ENCODE measurements around the gene DAB2.
A peak's percentile ranks its signal among the peaks of the same experiment; 100 is the strongest.

The DAB2 gene

DNA sequence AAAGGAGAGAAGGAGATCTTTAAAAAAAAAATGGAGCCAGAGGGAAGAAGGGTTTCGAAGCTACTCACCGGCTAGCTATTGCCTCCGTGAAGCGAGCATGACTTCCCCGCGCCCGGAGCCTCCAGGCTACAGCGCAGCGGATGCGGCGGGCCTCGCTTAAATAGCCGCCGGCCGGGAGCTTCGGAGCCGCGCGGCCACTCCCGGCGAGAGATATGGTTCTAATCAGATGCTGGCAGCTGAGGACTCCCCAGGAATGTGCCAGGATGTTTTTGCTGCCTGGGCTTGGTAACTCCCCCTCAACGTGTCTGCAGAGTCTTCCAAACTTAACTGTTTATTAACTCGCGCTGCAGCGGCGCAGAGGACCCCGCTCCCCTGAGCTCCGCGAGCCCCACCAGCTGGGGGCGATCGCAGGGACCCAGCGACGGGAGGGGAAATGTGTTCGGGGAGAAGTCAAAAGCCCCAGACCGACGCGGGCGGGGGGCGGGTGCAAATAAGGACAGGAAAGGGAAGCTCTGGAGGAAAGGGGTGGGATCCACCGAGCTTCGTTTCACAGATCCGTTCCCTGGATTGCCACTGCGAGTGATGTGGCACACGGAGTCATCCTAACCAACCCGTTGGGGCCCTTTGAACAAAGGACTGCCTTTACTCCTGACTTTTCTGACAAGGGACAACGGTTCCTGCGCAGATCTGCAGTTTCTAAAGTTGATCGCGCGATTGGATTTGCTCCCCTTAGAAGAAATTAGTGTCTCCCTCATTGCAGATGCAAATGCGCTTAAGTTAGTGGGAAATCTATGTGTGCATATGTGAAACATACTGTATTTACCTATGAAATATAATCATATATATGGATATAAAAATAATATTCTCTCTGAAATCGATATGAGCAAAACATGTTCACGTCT is at the start of gene DAB2:
DAB2 (minus strand) TSS at position 245 of the 902 bp plus-strand sequence. CDS start 30,660 bp downstream, outside the sequence.
- peak; percentile 22 for DNase-seq

DNA sequence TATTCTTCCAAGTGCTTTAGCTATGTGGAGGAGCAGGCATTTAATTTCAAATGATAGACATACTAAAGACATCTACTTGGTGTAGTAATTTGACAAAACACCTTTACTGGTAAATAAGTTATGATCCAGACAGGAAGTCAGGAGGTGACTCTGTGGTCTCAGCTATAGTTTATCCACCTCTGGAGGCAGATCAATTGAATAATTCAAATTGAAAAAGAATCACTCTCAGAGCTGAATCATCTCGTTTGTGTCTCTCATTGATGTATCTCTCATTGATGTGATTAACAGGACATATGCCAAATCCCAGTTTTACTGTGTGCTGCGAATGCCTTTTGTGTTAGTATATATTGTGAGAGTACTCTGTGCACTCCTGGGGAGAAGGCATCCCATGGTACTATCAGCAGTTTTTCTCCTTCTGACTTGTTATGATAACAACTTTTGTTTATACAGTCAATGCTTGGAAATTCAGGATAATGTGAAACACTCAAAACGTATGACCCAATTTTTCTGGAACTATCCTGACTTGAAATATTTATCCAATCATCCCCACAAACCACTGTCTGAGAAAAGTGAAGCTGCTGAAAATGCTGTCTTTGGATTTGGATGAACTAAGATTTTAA is 48.5 kb upstream of the DAB2 start:
- DNase-seq: no peak

DNA sequence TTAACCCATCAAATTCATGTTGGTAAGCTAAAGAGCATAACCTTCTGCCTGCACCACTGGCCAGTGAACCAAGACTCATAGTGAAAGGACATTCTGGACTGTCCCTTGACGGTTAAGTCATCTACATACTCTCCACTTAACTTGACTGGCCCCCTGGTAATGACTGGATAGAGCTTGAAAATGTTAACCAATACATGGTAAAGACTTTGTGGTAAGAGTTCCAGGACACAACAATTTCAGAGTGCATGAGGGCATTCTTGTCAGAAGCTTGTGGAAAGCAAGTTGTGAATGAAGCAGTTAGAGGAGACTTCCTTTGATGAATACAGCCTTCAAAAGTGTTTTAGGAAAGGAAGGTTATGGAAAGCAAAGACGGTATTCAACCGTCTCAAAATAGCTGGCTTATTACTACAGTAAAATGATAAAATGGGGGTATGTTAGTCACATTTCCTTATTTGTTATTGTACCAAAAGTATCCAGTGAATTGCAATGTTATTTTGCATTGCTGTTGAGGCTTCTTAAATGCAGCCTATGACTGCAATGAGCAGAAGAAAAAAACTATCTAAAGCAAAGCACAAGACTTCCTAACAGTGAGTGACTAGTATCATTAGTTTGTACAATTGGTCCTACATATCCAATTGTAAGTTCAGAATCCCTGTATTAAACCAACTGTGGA is 47.2 kb upstream of the DAB2 start:
- no peak for DNase-seq

DNA sequence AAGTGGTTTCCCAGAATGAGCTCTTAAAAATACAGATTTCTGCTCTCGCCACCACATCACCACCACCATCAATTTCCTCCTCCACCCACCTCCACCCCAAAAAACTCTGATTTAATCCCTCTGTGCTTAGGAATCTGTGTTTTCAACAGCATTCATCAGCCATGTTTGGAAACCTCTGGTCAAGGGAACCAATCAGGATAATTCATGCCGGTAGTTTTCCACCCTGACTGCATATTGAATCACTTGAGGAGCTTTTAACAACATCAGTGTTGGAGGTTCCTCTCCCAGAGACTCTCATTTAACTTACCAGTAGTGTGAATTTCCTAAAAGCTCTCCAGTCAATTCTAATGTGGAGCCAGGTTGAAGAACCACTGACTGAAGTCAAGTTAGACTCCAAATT is 46.0 kb upstream of the DAB2 start:
- no peak for DNase-seq

DNA sequence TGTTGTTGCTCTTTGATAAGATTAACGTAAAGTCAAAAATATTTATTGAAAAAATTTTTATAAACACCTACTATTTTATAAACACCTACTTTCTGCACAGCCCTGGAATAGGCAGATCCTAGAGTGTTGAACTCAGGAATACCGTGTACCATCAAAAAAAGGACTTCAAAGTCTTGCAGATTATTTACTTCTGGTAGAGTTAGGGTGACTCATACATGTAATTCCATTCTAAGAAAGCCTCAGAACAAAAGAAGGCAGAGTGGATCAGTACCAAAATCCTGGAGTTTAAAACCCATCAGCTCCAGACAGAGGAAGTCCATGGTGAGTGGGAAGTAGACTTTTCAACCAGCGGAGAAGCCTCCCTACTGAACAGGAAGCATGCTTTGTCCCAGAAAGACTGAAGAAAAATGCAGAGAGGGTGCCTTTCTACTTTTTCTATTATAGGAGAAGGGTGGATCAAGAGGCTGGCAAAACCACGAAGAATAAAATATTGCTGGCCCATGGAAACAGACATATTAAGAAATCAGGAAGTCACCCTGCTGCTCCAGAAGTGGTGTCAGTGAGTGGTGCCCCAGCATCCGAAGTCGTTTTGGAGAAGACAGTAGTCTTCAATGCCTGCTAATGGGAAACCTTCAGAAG is 45.1 kb upstream of the DAB2 start:
- no peak for DNase-seq

DNA sequence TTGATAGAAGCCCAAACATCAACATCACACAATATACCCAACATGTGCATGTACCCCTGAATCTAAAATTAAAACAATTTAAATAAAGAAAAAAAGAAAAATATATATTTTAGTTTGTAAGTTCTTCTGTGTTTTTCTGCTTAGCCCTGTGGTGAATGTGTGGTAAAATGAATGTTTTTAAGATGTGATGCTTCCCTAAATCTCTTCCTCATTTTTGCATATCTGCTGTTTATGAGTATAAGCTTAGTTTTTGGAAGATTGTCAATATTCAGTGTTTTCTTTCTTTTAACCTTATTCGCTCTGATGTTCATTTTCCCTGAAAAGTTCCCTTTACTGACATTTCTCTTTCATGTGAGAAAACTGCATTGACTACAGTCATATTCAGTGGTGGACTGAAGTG is 44.4 kb upstream of the DAB2 start:
- DNase-seq: no peak

DNA sequence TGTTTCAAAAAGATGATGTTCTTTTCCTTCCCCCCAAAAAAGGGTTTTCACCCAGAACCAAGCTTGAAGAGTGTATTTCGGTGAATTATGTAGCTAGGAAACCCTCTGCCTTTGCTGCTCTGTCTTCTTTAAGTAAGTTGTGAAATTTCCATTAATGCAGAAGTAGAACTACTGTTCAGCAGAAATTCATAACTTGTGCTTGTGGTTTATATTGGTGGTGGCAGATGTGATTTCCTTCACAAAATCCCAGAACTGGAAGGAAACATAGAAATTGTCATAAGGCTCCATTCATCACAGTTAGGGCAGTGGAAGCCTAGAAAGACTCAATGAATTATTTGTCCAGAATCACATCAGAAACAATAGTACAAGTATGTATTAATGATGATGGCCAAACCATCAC is 42.1 kb upstream of the DAB2 start:
- DNase-seq: no peak

DNA sequence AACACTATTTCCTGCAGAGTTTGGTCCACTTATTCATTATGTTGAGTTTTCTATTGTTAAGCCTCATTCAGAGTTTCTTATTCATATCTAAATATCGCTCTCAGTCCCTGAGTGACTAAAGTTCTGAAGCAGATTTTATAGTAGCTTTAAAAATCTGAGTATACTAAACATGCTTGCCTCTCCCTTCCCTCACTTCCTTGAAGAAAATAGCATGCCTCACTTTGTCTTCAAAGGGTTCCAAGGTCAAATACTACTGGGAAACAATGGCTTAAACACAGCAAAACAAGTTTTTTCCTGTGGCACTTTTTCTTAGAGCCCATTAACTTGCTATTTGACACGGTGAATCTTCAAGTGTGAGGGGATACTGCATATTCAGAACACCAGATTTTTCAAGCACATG is 41.1 kb upstream of the DAB2 start:
- DNase-seq: no peak

DNA sequence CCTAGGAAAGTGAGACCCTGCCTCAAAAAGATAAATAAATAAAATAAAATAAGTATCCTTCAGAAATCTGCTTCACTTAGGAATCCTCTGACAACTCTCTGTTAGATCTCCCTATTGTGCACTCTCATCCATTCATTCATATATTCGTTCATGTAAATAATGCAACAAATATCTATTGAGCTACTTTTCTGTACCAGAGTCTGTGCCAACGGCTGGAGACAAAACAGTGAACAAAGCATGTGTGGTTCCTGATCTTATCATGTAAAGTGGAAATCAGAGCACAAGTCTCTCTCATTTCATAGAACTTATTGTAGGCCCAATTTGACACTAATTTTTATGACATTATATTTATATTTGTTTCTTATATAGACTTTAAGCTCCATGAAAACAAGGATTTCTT is 40.3 kb upstream of the DAB2 start:
- no peak for DNase-seq

DNA sequence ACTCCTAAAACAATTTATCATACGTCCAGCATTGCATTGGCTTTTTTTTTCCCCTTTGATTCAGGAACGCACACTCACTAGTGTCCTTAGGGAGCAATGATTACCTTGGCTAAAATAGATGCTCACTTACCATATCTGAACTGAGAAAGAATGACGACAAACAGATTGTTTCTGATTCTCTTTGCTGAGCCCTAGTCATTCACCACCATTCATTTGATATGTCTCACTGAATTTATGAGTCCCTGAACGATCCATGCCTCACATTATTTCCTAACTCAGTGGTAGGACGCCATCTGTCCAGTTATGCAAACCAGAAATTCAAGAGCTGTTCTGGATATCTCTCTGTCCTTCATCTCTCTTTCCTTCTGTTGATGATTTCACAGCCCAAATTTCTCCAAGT is 39.3 kb upstream of the DAB2 start:
- DNase-seq: no peak

DNA sequence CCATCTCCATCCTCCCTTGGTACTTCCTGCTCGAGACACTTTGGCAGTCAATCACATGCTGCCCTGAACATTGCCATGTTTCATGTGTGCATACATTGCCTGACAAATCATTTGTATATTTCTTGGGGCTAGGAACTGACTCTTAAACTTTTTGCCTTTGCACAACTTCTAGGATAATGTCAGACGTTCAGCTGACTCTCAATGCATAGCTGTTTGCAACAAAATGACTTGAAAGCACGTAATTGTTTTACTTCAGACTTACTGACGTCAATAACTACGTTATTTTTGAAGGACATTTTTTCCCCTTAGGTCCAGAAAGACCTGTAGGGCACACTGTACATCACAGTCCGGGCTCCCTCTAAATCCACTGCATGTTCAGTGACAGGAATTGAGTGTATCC is 37.4 kb upstream of the DAB2 start:
- no peak for DNase-seq

DNA sequence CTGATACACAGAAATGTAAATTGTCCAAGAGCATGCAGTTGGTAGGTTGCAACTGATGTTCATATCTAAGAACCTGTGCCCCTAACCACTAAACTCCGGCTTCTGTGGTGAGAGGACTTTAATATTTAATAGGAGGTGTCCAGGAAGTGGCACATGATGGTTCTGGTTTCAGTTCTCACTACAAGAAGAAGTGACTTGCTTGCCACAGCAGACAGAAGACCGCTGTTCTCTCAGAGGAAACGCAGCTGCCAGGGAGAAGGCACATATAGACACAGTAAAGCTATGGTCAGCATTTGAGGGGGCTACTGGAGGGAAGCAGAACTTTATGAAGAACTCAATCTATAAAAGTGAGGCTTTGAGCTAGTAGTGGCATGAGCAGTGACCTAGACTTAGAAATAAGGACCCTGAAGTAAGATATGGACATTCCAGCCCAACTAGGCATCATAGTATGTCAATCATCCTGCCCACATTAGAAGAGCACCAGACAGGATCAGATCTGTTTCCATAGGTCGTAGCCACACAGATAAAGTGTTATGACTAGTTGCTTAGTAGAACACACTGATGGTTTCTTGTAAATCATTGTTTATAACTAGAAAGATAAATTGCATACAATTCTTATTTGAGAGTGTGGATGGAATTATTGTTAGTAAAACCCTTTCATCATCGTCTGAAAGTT is 36.4 kb upstream of the DAB2 start:
- peak; percentile 34 for DNase-seq

DNA sequence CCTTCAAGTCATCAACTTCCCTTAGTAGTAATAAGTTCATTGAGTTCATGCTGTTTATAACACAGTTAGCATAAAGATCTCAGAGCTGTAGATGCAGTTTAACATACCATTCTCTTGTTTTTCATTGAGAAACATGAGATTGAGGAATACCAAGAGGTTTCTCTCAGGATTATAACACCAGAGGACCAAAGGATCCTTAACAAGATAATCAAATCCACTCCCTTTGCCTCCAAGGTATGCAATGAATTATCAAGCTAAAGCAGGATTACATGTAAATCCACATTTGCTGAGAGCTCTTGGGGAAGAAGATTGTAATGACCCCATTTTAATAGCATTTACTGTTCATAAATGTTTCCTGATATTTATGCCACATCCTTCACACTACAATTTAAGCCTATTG is 35.1 kb upstream of the DAB2 start:
- no peak for DNase-seq

DNA sequence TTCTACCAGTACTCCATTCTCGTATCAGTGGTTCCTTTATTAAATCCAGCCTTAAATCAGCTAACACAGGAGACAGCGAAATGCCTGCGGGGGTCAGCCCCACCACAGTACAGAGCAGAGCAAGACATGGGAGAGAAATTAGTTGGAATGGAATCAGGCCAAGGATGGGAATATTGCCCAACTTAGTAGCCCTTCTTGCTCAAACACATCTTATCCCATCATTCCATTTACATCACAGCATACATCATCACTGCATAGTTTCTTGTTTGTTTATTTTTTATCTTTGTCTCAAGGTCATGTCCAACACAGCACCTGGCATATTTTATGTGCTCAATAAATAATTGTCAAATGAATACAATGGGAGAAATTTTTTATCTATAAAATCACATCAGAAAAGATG is 34.3 kb upstream of the DAB2 start:
- no peak for DNase-seq

DNA sequence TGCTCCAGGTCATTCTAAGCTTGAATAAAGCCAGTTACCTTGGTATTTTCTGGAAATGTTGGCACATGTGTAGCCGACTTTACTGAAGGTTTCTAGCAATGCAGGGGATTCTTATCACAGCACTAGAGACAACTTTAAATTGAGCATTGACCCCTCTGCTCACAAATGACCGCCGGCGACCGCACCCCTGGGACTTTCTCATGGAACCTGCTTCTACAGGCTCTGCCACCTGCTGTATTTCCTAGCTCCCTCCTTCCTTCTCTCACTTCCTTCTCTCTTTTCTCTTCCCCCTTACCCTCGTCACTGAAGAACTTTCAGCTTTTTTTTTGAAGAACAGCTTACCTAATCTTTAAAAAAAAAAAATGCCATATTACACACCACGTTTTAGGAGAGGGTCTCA is 30.9 kb upstream of the DAB2 start:
- DNase-seq: no peak

DNA sequence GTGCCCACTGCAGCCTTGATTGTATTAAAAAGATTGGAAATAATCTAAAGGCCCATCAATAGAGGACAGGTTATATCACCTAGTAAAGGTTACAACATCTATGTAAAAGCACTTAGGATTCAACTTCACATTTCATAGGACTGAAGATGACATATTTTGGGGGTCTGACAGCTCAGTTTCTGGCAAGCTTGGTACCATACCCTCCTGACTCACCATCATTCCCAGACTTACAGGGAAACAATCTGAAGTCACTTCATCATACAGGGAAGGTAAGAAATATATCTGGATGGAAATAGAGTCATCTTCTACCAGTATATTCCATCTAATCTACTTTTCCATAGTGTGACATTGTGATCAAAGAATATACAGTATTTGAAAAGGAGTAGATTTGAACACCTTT is 28.8 kb upstream of the DAB2 start:
- no peak for DNase-seq

DNA sequence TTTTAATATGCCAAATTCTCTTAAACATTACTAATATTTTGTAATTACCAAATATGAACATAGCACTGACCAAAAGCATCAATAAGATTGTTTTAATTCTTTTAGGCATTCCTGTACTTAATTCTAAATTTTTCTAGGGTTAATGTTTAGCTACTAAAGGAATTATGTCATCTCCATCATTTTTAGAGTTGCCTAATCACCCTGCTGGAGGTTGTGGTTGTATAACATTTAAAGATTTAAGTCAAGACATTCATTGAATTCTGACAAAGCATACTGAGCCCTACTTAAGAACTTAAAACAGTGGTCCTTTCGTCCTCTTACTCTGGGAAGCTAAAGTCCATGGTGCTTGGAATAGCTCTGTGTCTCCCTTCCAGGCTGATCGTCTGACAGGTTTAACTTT is 28.1 kb upstream of the DAB2 start:
- no peak for DNase-seq

DNA sequence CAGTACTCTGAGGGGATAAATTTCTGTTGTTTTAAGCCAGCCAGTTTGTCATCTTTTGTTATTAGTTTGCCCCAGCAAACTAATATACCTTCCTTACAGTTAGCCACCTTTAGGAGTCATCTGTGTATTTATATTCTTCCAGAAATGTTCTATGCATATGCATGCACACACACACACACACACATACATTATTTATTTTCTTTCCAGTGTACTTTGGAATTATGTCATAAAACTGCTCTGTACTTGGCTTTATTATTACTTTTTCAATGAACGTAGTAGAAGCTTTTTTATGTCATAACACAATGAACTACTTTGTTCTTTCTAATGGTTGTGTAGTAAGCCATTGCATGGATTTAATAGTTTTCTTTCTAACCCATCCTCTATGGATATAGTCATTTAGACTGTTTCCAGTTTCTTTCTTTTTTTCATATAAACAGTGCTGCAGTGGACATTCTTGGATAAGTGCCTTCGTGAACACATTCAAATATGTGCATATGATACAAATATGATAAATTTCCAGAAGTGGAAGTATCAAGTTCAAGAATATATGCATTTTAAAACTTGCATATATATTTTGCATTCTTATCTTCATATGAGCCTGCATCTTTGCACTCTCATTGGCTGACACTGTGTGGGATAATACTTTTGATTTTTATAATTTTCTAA is 26.6 kb upstream of the DAB2 start:
- DNase-seq: no peak

DNA sequence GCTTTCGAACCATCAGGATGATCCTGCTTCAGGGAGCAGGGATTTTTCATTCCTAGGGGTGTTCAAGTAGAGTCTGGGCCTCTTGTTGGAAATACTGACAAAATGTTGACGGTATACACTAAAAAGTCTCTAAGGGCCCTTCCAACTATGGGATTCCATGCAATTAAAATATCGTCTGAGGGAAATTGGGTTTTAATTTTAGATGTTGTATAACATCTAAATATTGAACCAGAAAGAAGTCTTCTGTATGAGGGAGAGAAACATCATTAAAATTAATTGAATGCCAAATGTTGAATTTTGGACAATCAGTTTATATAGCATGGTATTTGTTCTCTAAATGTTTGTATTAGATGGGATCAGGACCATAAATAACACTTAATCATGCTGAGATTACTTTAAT is 25.7 kb upstream of the DAB2 start:
- no peak for DNase-seq

DNA sequence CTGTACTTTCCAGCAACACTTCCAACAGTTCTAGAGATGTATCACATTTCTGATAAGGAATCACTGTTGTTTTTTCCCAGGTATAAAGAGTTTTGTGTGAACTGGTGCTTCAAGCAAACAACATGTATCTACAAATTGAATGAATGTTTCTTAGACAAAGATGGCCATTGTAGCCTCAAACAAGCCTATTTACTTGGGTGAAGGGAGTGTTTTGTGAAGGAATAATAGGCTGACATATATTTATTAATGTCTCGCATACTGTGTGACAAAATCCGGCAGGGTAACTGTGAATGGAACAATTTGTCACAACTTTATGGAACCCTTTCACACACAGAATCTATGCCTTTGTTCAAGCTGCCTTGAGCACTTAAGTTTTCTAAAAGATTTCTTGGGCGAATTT is 24.8 kb upstream of the DAB2 start:
- no peak for DNase-seq

DNA sequence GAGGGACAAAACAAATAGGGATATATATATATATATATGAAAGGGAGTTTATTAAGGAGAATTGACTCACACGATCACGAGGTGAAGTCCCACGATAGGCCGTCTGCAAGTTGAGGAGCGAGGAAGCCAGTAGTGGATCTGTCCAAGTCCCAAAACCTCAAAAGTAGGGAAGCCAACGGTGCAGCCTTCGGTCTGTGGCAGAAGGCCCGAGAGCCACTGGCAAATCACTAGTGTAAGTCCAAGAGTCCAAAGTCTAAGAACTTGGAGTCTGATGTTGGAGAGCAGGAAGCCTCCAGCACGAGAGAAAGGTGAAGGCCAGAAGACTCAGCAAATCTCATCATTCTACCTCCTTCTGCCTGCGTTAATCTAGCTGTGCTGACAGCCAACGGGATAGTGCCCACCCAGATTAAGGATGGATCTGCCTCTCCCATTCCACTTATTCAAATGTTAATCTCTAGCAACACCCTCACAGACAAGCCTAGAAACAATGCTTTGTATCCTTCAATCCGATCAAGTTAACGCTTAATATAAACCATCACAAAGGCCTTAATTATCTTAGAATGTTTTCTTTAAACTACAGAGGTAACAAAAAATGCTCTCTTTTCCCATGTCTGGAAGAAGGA is 23.8 kb upstream of the DAB2 start:
- DNase-seq: no peak

DNA sequence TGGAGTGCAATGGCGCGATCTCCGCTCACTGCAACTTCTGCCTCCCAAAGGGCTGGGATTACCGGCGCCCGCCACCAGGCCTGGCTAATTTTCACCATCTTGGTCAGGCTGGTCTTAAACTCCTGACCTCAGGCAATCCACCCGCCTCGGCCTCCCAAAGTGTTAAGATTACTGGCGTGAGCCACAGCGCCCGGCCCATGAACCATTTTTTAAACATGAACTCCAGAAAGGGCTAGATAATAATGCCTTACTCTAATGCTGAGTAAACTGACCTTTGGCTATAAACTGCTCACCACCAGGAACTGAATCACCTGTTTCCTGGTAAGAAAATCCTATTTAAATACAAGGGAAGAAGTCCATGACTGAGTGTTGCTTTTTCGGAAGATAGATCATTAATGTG is 23.2 kb upstream of the DAB2 start:
- no peak for DNase-seq
